Transverse colon (tissue), 4 donors: ENCODE measurements around the gene KRTCAP2.

Source experiments
- CTCF ChIP-seq, 5 experiments: fragments of 200-600 bp in 3 of 5; fragments of 450-650 bp in 2 of 5; sonication (generic) in 3 of 5; IDR thresholded peaks; 1 replicate in 2 of 5; 2 replicates in 3 of 5; pipeline ENCODE4 v1.5.1; 2016 to 2017; ENCODE audit warnings: antibody characterized with exemption in 5 of 5, inconsistent platforms in 3 of 5, mild to moderate bottlenecking in 2 of 5, moderate library complexity in 1 of 5
- EP300 ChIP-seq: sonication (generic); formaldehyde crosslinking; IDR thresholded peaks from one replicate; pipeline ENCODE4 v1.6.1; 2017; ENCODE audit warnings: antibody characterized with exemption, low read depth
- POLR2A ChIP-seq: fragments of 450-650 bp; IDR thresholded peaks from one replicate; pipeline ENCODE4 v1.6.1; 2016; ENCODE audit warnings: antibody characterized with exemption, mild to moderate bottlenecking, moderate library complexity
- POLR2AphosphoS5 ChIP-seq, 3 donors: sonication (generic); formaldehyde crosslinking; IDR thresholded peaks; one replicate each; pipeline ENCODE4 v1.6.1; 2016; ENCODE audit warnings: antibody characterized with exemption in 3 of 3

- no peak for TF ChIP-seq POLR2A
- TF ChIP-seq CTCF (IDR thresholded peaks at IDR 0.05): no peak
- TF ChIP-seq POLR2AphosphoS5 (IDR thresholded peaks at IDR 0.05): no peak
- TF ChIP-seq EP300: no peak
Observed at GRCh38 chr1:155187456-155187891, 14.4 kb upstream of the KRTCAP2 start.
